HEK293T (cell line): ENCODE measurements around the gene ELF1.

Source experiments
- CTCF ChIA-PET: fragments of 350-600 bp; formaldehyde crosslinking; extraction: SDS; loops from one replicate; lab custom pipeline; 2021; ENCODE audit warnings: antibody characterized with exemption, inconsistent platforms; lab: Yijun Ruan, JAX
- POLR2A ChIA-PET: fragments of 350-600 bp; formaldehyde crosslinking; extraction: SDS; loops from one replicate; lab custom pipeline; 2020; ENCODE audit warnings: antibody characterized with exemption, inconsistent platforms; lab: Yijun Ruan, JAX
- DNase-seq: peaks from one replicate; pipeline ENCODE4 v3.0.0; 2012; ENCODE audit warnings: mixed read lengths; ENCODE audit errors: extremely low spot score
- ARNT ChIP-seq: fragments of 450-650 bp; IDR thresholded peaks from 2 replicates; pipeline ENCODE4 v1.6.1; 2017; ENCODE audit warnings: mild to moderate bottlenecking
- BHLHE40 ChIP-seq: fragments of 450-650 bp; IDR thresholded peaks from 2 replicates; pipeline ENCODE4 v1.6.1; 2016; ENCODE audit warnings: mild to moderate bottlenecking, moderate library complexity, borderline replicate concordance
- CTBP1 ChIP-seq: fragments of 450-650 bp; IDR thresholded peaks from 2 replicates; pipeline ENCODE4 v1.6.1; 2016; ENCODE audit warnings: borderline replicate concordance
- ELF4 ChIP-seq: fragments of 450-650 bp; IDR thresholded peaks from 2 replicates; pipeline ENCODE4 v1.6.1; 2017; ENCODE audit warnings: antibody characterized with exemption
- FOXA1 ChIP-seq: fragments of 450-650 bp; IDR thresholded peaks from 2 replicates; pipeline ENCODE4 v1.6.1; 2016; ENCODE audit warnings: mild to moderate bottlenecking
- FOXK2 ChIP-seq: fragments of 450-650 bp; IDR thresholded peaks from 2 replicates; pipeline ENCODE4 v1.6.1; 2016; ENCODE audit warnings: mild to moderate bottlenecking
- FOXM1 ChIP-seq: fragments of 450-650 bp; IDR thresholded peaks from 2 replicates; pipeline ENCODE4 v1.6.1; 2017; ENCODE audit warnings: mild to moderate bottlenecking, borderline replicate concordance
- HDGF ChIP-seq: fragments of 450-650 bp; IDR thresholded peaks from 2 replicates; pipeline ENCODE4 v1.6.1; 2017; ENCODE audit warnings: antibody characterized with exemption, borderline replicate concordance
- L3MBTL2 ChIP-seq: fragments of 450-650 bp; conservative IDR thresholded peaks from 2 replicates; pipeline ENCODE4 v1.6.1; 2016; ENCODE audit warnings: mild to moderate bottlenecking
- LEF1 ChIP-seq: fragments of 450-650 bp; IDR thresholded peaks from 2 replicates; pipeline ENCODE4 v1.6.1; 2017; ENCODE audit warnings: mild to moderate bottlenecking, borderline replicate concordance
- NFRKB ChIP-seq: fragments of 450-650 bp; IDR thresholded peaks from 2 replicates; pipeline ENCODE4 v1.6.1; 2016; ENCODE audit warnings: mild to moderate bottlenecking, moderate library complexity
- PKNOX1 ChIP-seq: fragments of 450-650 bp; IDR thresholded peaks from 2 replicates; pipeline ENCODE4 v1.6.1; 2016
- SP1 ChIP-seq: fragments of 450-650 bp; IDR thresholded peaks from 2 replicates; pipeline ENCODE4 v1.6.1; 2017
- SUZ12 ChIP-seq: fragments of 450-650 bp; IDR thresholded peaks from 2 replicates; pipeline ENCODE4 v1.6.1; 2016; ENCODE audit warnings: mild to moderate bottlenecking
- TARDBP ChIP-seq: fragments of 450-650 bp; IDR thresholded peaks from 2 replicates; pipeline ENCODE4 v1.6.1; 2016
- ZNF384 ChIP-seq: fragments of 450-650 bp; IDR thresholded peaks from 2 replicates; pipeline ENCODE4 v1.6.1; 2016

ELF1 gene

GRCh38 chr13:41017817-41018601, 1.1 kb downstream of the ELF1 start:
- DNase-seq = no peak
- ChIA-PET POLR2A (no interaction called here), CTCF (no interaction called here)

GRCh38 chr13:41017159-41017558, 2.0 kb downstream of the ELF1 start:
- POLR2A ChIA-PET = no interaction called here

More at GRCh38 chr13:41017817-41018601, 1.1 kb downstream of the ELF1 start:
- no peak for TF ChIP-seq BHLHE40
- TF ChIP-seq ARNT = no peak
- TF ChIP-seq NFRKB = no peak
- TF ChIP-seq SUZ12 = no peak
- TF ChIP-seq FOXM1 = no peak
- TF ChIP-seq L3MBTL2 = no peak
- no peak for TF ChIP-seq CTBP1
- no peak for TF ChIP-seq FOXK2
- no peak for TF ChIP-seq TARDBP
- no peak for TF ChIP-seq SP1
- no peak for TF ChIP-seq FOXA1
- TF ChIP-seq HDGF = no peak
- TF ChIP-seq PKNOX1 = no peak
- TF ChIP-seq ELF4 = no peak
- no peak for TF ChIP-seq LEF1
- no peak for TF ChIP-seq ZNF384

GRCh38 chr13:41015920-41016319, 3.2 kb downstream of the ELF1 start:
- ChIA-PET CTCF (no interaction called here), POLR2A (no interaction called here)
- DNase-seq = no peak
- no peak for TF ChIP-seq CTBP1
- TF ChIP-seq HDGF = no peak
- TF ChIP-seq FOXK2 = no peak
- TF ChIP-seq NFRKB = no peak
- TF ChIP-seq ELF4 = no peak
- no peak for TF ChIP-seq ARNT
- no peak for TF ChIP-seq SUZ12
- TF ChIP-seq SP1 = no peak
- TF ChIP-seq ZNF384 = no peak
- TF ChIP-seq L3MBTL2 = no peak
- TF ChIP-seq LEF1 = no peak
- TF ChIP-seq FOXM1 = no peak

More at GRCh38 chr13:41017159-41017558, 2.0 kb downstream of the ELF1 start:
- CTCF ChIA-PET = no interaction called here
- no peak for DNase-seq
- TF ChIP-seq NFRKB (no peak), TARDBP (no peak), L3MBTL2 (no peak), BHLHE40 (no peak), ARNT (no peak), SP1 (no peak), ELF4 (no peak), FOXK2 (no peak), LEF1 (no peak), ZNF384 (no peak), FOXA1 (no peak), PKNOX1 (no peak), FOXM1 (no peak), SUZ12 (no peak), CTBP1 (no peak), HDGF (no peak)

- ChIA-PET CTCF (no interaction called here), POLR2A (no interaction called here)
- DNase-seq = no peak
- no peak for TF ChIP-seq CTBP1
- TF ChIP-seq TARDBP = no peak
- TF ChIP-seq SUZ12 = no peak
- TF ChIP-seq FOXA1 = no peak
- no peak for TF ChIP-seq ELF4
- no peak for TF ChIP-seq SP1
- no peak for TF ChIP-seq PKNOX1
- TF ChIP-seq FOXM1 = no peak
Observed at GRCh38 chr13:41013835-41014234, 5.3 kb downstream of the ELF1 start.

GRCh38 chr13:41012536-41012935, 6.6 kb downstream of the ELF1 start:
- DNase-seq = no peak
- no peak for TF ChIP-seq PKNOX1
- TF ChIP-seq HDGF = no peak
- TF ChIP-seq LEF1 = no peak
- TF ChIP-seq SUZ12 = no peak
- no peak for TF ChIP-seq ELF4
- TF ChIP-seq ARNT = no peak
- POLR2A ChIA-PET = no interaction called here
- CTCF ChIA-PET = no interaction called here
